Stimulated activated CD8-positive, alpha-beta memory T cell treated with anti-CD3 and anti-CD28 coated beads, Interleukin-7, amount 100 ng/mL, for 4 hours (primary cell): Measurements from ENCODE around the gene PDE8A.

Experiments
- DNase-seq, 2 donors: peaks; one replicate each; pipeline ENCODE4 v3.0.0-alpha.2; 2020; ENCODE audit warnings: low read depth in 2 of 2

PDE8A gene

DNA sequence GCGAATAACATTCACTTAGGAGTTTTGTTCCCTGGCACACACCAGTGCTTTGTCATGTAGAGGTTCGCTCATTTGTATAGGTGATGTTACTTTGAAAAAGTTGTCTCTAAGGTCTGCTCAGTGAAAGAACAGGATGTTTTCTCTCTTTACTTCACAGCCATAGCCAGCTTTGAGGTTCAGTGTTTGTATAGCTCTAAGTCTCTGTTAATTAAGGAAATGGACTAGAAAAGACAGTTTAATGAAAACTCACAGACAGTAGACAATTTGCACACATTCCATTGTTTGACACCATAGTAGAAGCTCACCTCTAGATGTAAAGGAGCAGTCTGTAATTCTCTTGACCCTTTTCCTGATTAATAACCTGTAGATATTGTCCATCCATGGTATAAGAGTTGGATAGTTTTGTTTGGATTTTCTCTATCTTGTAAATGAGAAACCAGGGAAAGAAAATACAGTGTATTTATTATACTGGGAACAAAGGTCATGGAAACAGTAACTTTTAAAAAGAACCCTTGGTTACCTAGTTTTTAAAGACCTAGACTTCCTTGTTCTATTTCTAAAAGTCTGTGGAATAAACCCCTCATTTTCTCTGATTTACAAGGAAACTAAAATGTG lies 50.4 kb downstream of the PDE8A start:
- no peak for DNase-seq

- no peak for DNase-seq
Measured at GRCh38 chr15:85033148-85033547, 51.5 kb downstream of the PDE8A start.

- DNase-seq: no peak
Measured at GRCh38 chr15:85034276-85034675, 52.6 kb downstream of the PDE8A start.

- DNase-seq: no peak
Measured at GRCh38 chr15:85035980-85036379, 54.3 kb downstream of the PDE8A start.

- no peak for DNase-seq
Measured at GRCh38 chr15:85036716-85037115, 55.1 kb downstream of the PDE8A start.

DNA sequence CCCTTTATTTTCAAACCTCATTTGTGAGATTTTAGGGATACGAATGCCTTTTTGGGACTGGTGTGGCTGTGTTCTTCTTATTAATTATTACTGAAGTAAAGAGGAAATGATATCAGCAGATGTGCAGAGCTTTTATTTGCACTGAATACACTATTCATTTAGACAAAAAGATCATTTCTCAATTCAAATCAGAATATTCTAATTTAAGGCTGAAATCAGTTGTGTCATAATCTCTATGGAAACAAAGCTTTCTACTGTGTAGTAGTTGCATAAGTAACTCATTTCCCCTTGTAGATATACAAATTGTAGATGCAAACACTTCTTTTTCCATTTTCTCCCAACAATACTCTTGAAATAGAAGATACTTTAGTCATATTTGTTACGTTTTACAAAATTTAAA lies 56.0 kb downstream of the PDE8A start:
- no peak for DNase-seq

GRCh38 chr15:85041230-85041629 lies 59.6 kb downstream of the PDE8A start:
- no peak for DNase-seq

DNA sequence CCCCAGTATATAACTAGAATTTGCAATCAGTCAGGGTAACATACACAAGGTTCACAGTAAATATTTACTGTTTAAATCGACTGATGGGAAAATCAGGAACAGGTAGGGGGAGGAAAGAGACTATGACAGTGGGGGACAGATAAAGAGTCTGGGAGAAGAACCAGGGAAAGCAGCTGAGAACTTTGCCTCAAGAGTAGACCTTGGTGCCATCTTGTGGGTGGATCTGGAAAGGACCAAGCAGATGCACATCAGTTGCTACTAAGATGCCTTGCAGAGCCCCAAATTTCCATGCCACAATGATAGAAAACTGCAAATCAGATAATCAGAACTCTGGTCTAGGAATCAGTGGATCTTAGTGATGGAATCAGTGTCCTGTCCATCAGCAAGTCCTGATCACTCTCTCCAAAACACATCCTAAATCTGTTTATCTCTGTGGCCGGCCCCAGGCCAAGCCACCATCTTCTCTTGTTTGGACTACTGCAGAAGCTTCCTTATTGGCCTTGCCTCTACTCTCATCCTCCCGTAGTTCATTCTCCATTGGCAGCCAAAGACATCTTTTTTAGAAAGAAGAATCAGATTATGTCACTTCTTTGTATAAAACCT lies 62.7 kb downstream of the PDE8A start:
- peak in 1 of 2 donors; percentile 22 for DNase-seq

DNA sequence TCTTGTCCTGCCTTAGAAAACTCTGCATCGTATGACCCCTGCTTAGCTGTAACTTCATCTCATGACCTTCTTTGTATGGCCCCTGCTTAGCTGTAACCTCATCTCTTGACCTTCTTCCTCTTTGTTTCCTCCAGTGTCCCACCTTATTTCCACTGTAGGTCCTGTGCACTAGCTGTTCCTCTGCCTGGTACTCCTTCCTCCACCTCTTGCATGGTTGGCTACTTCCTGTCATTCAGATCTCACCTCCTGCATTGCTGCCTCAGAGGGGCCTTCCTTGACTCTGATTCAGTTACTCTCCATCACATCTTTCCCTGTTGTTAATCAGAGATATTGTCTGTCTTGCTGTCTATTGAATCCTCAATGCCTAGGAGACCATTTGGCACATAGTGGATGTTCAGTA lies 63.2 kb downstream of the PDE8A start:
- no peak for DNase-seq

DNA sequence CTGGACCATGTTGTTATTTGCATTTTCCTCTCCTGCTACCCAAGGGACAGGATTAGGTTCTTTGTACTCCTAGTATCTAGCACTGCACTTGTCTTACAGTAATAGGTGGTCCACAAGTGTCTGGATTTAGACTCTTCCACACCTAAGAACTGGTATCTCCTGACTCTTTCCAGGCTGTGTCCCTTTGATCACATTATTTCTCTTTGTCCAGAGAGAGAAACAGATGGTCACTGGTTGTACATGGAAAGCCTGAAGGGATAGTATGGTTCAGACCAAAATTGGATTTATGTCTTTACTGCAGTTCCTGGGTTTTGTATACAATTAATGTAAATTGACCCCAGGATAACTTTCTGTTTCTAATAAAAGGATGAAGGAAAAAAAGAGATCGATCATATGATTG lies 64.0 kb downstream of the PDE8A start:
- DNase-seq: no peak

GRCh38 chr15:85047271-85047948 lies 65.8 kb downstream of the PDE8A start:
- no peak for DNase-seq

GRCh38 chr15:85048430-85048829 lies 66.8 kb downstream of the PDE8A start:
- no peak for DNase-seq

DNA sequence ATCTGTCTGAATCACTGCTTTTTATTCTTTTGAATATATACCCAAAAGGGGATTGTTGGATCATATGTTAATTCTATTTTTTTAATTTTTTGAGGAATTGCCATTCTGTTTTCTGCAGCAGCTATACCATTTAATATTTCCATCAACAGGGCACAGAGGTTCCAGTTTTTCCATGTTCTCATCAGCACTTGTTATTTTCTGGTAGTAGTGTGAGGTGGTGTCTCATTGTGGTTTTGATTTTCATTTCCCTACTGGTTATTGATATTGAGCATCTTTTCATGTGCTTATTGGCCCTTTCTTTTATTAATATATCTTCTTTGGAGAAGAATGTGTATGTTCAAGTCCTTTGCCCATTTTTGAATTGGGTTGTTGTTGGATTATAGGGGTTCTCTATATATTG lies 68.1 kb downstream of the PDE8A start:
- DNase-seq: no peak

DNA sequence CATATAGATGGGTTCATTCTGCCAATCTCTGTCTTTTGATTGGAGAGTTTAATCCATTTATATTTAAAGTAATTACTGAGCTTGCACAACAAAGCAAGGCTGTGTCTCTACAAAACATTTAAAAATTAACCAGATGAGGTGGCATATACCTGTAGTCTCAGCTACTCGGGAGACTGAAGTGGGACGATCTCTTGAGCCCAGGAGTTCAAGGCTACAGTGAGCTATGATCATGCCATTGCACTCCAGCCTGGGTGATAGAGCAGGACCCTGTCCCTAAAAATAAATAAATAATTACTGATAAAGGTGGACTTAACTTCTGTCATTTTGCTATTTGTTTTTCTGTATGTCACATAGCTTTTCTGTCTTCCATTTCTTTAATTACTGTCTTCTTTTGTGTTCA lies 78.1 kb downstream of the PDE8A start:
- no peak for DNase-seq

DNA sequence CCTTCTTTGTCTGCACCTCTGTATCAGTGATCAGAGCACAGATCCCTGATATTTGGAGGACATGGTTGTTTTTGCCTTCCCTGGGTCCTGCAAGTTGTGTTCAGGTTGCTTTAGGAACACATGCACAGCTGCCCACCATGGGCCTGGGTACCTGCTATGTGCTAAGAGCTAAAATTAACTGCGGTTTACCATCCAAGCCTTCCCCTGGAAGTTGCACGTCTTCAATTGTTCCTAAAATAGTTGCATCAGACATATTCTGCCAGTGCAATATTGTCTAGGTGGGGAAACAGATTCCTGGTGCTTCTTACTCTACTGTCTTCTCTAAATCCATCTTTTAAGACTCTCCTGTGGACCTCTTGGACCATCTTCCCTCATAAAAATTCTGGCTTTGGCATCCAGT lies 80.9 kb downstream of the PDE8A start:
- no peak for DNase-seq

GRCh38 chr15:85063088-85063487 lies 81.4 kb downstream of the PDE8A start:
- no peak for DNase-seq

- no peak for DNase-seq
Measured at GRCh38 chr15:85063522-85064079, 81.9 kb downstream of the PDE8A start.

DNA sequence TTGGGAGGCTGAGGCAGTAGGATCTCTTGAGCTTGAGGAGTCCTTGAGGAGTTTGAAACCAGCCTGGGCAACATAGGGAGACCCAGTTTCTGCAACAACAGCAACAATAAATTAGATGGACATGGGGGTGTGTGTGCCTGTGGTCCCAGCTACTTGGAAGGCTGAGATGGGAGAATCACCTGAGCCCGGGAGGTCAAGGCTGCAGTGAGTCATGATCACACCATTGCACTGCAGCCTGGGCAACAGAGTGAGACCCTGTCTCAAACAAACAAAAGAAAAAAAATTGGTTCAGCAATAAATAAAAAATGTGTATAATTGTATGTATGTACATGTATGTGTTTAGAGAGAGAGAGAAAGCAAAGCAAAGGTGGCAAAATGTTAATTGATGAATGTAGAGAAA lies 83.1 kb downstream of the PDE8A start:
- no peak for DNase-seq

- no peak for DNase-seq
Measured at GRCh38 chr15:85071061-85071460, 89.4 kb downstream of the PDE8A start.

DNA sequence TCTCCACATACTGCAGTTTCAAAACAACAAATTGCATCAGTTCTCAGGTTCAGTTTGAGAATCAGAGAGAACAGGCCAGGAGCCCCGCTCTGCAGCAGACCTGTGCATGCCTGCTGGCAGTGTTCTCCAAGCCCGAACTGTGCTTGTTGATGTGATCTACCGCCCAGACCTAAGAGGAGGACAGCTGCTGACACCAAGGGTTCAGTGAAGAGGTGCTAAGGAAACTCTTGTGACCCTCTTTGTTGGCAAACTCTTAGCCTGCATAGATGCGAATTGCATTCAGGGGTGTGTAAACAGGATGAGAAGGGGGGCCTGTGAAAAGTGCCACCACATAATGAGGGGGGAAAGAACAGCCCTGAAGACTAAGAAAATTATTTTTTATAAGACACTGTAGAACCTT lies 89.8 kb downstream of the PDE8A start:
- no peak for DNase-seq

GRCh38 chr15:85072917-85073316 lies 91.3 kb downstream of the PDE8A start:
- no peak for DNase-seq

GRCh38 chr15:85073556-85074194 lies 92.0 kb downstream of the PDE8A start:
- DNase-seq: no peak

DNA sequence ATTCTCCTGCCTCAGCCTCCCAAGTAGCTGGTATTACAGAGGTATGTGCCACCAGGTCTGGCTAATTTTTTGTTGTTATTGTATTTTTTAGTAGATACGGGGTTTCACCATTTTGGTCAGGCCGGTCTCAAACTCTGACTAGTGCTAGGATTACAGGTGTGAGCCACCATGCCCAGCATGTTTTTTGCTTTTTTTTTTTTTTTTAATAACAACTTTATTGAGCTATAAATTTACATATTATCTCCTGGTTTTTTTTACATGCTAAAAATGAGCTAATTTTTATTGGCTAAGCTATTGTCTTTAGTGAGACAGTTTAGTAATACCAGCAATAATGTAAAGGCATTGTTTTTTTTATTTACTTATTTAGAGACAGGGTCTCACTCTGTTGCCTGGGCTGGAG lies 105.2 kb downstream of the PDE8A start:
- DNase-seq: no peak
